GM21576 (cell line): ENCODE data around the gene NT5DC4.

Experiments
- ATAC-seq: cut with Tn5 transposase; IDR thresholded peaks from one replicate; pipeline ENCODE4 v1.9.1; 2021; ENCODE audit warnings: mild to moderate bottlenecking, moderate library complexity; ENCODE audit not compliant: unreplicated experiment

Gene NT5DC4

GRCh38 chr2:112782234-112782799 is 61.5 kb downstream of the NT5DC4 start:
- peak; percentile 87 for ATAC-seq

- ATAC-seq = no peak
Measured at GRCh38 chr2:112783187-112783714, 62.4 kb downstream of the NT5DC4 start.

GRCh38 chr2:112784199-112785189 is 63.7 kb downstream of the NT5DC4 start, which contains the start of gene IL1A:
Gene IL1A, minus strand, starts transcription at chr2:112784493. Its CDS starts 723 bp downstream, at chr2:112783770.
- ATAC-seq = no peak

- ATAC-seq = no peak
Measured at GRCh38 chr2:112787294-112787693, 66.5 kb downstream of the NT5DC4 start.

GRCh38 chr2:112787729-112788393 is 67.0 kb downstream of the NT5DC4 start:
- no peak for ATAC-seq

- no peak for ATAC-seq
Measured at GRCh38 chr2:112788653-112789052, 67.8 kb downstream of the NT5DC4 start.
